Hippocampal formation (tissue), 2 donors: Measurements from ENCODE around the gene AK8.

ENCODE experiments used
- DNase-seq, 2 donors: peaks; one replicate each; lab custom pipeline; 2025; lab: John Stamatoyannopoulos, UW

The AK8 gene

DNA sequence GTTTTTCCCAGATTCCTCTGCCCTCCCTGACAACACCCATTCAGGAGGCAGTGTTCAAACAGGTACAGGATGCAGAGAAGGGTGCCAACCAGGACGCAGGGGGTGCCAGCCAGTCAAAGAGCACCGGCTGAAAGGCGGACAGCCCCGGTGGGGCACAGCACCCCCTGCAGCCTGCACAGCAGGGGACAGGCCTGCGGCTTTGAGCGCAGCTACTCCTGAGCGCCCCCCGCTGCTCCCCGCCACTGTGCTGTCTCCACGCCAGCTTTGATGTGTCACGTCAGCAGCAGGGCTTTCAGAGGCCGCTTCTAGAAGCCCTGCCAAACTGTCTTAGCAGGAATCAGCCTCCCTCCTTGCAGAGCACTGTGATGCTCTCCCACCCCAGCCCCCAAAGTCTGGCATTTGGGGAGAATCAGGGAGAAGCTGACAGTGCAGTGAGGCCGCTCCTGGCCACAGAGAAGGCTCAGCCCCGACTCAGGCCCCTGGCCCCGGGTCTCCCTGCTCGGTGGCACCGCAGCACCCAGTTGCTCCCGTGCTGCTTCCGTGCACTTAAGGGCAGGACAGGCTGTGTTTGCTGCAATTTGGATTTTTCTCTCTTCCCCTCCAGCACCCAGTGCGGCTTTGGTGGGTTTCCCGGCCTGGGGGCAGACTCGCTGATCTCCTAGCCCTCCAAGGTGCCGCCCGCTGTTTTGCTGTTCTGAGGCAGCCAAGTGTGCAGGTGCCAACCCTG lies 20.3 kb downstream of the AK8 start:
- no peak for DNase-seq

DNA sequence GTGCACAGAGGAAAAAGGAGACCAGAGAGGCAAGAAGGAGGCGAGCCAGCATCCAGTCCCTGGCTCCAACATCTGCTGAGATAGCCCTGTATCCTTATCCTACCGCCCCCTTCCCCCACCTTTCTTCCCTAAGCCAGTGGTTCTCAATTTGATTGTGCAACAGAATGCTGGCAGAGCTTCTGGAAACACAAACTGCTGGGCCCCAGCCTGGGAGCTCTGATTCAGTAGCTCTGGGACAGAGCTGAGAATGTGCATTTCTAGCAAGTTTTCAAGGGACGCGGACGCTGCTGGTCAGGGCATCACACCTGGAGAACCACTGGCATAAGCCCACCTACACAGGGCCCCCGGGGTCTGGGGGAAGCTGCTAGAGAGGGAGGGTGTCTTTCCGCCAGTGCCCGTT lies 21.1 kb downstream of the AK8 start:
- no peak for DNase-seq

DNA sequence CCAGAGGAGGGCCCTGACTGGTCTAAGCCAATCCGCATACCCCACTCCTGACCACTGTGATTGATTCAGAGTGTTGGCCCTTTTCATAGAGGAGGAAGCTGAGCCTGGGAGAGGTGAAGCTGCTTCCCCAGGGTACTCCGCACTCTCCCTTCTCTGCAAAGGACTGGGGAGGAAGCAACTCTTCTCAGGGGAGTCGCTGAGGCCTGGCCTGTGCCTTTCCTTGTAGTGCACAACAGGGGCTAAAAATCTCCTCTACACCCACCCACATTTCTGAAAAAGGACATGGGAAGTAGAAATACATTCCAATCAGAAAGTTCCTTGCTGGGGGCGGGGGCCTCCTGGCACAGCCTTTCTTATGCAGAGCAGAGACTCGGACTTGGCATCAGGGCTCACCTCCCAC lies 22.2 kb downstream of the AK8 start:
- DNase-seq: no peak

DNA sequence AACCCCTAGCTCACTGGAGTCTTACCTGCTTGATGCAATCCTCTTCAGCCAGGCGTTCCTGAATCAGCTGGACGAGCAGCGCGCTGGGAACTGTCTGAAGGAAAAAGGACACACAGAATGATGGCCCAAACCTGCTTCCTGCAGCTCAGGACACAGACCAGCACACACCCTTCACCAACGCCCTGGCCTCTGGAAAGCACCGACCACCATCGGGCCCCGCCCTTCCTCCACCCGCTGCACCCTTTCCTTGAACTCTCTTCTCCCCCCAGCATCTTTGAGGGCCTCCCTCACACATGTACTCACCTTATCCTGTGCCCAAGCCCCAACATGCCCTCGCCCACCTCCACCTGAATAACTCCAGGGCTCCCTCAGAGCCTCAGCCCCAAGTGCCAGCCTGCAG lies 23.3 kb downstream of the AK8 start:
- no peak for DNase-seq

DNA sequence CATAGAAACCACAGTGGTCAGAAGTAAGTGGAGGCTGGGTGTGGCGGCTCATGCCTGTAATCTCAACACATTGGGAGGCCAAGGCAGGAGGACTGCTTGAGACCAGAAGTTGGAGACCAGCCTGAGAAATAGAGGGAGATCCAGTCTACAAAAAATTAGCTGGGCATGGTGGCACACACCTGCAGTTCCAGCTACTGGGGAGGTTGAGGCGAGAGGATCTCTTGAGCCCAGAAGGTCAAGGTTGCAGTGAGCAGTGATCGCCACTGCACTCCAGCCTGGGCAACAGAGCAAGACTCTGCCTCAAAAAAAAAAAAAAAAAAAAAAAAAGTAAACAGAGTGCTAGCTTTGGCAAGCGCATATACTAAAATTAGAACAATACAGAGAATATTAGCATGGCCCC lies 24.6 kb downstream of the AK8 start:
- DNase-seq: no peak

DNA sequence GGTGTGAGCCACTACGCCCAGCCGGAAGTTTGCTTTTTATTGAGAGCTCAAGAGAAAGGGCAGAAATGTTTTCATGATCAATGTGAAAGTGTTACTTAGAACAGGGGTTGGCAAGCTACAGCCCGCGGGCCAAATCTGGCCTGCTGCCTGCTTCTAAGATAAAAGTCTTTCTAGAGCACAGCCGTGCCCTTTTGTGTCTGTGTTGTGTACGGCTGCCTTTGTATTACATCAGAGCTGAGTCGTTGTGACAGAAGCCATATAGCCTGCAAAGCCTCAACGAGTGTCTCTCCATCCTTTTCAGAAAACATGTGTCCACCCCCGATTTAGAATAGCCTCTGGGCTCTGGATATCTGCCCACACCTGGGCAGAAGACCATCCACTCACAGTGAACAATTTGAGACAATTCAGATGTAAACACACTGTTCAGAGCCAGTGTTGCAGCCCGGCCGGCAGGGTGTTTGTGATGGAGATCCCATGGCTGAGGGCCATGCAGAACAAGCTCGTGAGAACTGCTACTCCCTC lies 28.8 kb downstream of the AK8 start:
- DNase-seq: no peak

DNA sequence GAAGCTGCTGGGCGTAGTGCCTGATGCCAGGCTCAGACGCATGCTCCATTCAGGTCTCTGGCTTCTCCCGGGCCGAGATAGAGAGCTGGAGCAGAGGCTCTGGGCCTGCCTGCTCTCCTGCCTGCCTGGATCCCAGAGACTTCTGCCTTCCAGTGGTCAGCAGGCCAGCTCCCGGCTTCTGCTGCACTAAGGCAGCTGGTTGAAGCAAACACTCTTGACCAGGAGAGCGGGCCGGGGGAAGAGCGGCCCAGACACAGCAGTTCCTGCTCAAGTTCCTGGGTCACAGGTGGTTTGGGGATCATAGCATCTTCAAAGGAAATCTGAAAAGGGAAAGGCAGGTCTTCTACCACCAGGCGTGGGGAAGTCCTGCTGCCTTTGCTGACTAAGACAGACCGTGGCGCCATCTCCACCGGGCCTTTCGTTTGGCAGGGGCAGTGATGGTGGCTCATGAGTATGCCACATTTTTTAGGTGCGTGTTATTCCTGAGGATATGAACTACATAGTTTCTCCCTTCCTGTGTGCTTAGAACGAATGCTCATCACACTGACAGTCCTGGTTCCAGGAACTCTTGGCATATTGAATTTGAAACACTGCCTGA lies 31.1 kb downstream of the AK8 start:
- no peak for DNase-seq

DNA sequence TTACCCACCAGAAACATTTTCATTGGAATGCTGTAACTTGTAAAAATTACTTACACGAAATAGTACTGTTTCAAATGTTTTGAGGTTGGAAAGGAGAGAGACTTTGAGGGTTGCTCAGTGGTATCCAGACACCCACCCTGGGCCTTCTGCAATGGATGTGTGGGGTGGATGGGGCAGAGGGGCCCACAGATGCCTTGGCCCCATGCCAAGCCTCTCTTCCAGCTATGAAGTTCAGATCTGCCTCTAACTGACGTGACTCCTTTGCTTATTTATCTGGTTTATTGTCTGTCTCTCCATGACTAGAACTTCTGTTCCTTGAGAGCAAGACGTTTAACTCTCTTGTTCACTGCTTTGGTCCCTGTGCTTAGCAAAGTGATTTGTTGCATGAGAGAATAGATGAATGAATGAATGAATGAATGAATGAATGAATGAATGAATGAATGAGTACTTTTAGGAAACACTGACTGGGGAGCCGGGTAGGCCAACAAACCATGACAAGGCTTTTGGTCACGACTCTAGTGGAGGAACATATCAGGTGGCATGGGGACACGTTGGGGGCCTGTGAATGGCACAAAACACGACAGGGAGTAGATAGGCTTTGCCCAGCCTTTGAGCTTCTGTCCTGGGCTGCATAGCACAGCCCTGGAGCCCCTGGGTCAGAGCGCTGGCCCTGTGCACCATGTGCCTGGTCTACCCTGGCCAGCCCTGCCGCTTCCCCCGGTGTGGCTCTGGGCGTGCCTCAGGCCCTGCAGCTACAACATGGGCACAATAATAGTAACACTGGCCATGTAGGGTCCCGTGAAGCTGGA lies 31.8 kb downstream of the AK8 start:
- DNase-seq: no peak

DNA sequence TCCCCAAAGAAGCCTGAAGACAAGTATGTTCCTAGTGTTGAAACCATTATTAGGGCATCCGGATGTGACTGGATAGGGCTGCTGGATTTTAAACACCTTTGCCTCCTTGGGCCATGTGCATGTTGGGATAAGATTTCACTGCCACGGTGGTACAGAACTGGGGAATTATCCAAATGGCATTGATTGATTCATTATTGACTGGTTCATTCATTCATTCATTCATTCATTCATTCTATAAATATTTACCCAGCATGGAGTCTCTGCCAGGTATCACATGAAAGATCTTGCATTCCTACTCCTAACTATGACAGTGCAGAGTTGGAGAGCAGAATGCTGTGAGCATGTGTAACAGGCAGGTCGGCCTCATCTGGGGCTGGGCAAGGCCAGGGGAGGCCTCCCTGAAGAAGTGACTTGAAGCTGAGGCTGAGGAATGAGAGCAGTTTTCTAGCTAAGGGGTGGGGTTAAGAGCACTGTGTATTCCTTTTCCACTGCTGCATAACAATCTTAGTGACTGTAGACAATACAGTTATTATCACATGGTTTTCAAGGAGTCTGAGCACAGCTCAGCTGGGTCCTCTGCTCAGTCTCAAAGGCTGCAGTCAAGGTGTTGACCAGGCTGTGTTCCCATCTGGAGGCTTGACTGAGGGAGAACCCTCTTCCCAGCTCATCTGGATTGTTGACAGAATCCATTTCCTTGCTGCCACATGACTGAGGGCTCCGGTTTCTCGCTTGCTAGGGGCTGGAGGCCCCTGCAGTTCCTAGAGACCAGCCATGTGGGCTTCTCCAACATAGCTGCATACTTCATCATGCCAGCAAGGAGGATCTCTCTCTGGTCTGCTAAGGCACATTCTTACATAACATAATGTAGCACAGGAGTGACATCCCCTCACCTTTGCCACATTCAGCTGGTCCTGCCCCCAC lies 35.7 kb downstream of the AK8 start:
- no peak for DNase-seq

DNA sequence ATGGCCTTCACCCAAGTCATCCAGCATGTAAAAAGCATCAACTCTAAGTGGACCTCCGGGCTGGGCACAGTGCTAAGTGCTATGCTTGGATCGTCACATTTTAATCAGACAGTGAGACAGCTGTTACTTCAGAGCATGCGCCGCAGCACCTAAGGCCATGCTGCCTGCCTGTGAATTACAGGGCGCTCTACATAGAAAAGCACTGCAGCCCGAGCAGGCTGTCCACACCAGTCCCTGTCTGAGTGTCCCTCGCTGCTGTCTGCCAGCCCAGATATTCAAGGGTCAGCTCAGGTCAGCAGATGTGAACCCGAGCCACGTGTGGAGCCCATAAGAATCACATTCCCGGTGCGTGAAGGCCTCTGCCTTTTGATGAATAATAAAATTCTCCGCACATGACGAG lies 37.1 kb downstream of the AK8 start:
- no peak for DNase-seq

DNA sequence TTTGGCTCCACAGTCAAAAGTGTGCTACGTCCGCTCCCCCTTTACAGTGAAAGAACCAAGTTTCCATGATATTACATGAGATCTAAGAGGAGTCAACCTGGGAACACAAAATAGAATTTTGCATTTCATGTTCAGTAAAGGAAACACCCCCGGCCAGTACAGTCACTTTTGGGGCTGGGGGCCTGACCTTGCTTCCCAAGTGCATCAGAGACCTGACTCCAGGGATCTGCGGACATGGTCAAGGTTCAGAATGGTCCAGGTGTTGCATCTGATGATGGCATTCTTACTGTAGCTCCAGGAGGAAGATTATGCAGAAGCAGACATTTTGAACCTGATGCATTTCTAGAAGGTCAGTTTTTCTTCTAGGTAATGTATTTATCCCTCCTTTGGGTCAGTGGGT lies 39.8 kb downstream of the AK8 start:
- DNase-seq: no peak

DNA sequence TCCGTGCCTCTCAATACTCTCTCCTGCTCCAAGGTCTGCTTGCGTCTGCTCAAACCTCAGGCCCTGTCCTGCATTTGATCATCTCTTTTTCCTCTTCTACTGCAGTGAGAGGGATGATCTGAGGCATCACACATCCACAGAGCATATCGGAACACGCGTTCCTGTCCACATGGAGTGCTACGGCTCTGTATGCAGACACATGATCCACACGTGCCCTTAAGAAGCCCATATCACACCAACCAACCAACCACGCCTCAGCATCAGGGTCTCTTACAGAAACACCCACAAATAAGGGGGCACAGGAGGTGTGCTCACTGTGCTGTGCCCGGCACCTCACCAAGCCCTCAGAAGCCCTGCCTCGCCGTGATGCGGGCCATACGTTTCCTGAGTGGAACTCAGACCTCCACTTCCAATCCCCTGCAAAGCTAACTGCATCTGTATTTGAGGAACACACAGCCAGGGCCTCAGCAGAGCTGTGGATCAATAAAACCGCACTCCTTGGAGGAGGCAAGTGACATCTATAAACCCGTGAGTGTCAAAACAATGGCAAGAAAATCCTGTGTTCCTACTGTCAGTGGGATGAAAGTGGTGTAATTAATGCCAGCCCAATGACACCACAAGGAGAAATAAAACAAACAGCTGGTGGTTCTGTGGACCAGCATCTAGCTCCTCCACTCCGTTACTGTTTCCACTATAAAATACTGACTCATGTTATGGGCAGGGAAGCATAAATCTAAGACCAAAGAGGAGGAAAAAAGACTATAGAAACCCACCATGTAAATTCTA lies 40.4 kb downstream of the AK8 start:
- no peak for DNase-seq

DNA sequence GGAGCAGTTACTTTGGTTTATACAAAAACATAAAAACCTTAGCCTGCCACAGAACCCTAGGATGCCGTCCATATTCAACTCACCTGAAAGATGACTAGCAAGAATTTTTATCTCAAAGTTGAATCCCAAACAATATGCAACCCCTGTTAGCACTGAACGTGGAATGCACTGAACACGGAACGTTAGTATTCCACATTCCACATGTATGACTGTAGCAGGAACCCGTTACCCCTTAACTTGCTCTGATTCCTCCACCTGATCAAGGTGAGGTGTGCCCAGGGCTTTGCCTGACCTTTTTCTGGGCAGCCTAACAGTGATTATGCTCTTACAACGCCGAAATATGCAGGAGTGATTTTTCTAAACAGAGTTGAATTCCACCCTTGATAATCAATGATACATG lies 43.7 kb downstream of the AK8 start:
- no peak for DNase-seq

DNA sequence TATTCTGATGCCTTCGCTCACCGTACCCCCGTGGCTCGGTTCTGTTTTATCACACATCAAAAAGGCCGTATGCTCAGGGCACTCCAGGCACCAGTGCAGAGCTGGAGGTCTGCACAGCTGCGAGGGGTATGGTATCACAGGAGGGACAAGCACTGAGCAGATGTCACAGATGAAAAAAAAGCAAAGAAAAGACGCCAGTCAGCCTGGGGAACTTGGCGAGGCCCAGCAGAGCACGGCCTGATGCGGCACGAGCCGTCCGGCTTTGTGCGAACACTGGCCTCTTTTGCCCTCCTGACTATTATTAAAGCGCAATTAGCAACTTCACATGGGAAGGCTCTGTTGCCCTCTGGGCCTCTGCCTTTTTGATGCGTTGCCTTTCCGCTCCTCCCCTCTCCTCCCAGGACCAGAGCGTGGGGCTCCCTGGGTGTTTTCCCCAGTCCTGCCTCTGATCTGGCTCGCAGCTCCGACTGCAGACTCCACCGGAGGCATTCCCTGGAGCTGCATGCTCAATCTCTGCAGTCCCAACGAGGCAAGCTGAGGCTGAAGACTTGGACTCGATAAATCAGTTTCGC lies 44.4 kb downstream of the AK8 start:
- DNase-seq: no peak

DNA sequence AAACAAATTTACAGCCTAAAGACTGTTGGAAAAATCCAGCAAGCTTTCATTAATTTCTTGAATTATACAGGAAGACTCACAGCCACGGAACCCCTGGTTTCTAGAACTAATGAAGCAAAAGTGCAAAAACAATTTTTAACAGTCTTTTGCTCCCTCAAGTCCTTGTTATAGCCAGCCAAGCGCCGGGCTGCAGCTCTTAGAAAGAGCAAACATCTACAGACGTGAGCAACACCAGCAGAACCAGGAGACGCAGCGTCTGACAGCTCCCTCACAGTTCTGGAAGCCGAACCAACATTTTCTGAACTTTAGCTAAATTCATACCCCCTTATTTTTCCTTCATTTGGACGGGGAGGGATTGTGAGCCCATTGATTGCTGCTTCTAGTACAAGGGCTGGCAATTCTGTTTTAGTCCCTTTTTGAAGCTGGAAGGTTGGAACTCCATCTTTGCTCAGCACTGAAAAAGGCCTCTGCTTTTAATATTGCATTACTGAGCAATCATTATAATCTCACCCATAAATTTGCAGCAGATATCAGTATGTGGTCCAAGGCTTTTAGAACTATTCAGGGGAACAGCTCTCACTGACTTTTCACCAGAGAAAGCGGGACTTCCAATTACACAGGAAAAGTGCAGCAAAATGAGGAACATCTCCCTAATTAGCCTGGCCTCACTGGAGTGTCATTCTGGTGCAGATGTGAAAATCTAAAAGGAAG lies 45.8 kb downstream of the AK8 start:
- no peak for DNase-seq

DNA sequence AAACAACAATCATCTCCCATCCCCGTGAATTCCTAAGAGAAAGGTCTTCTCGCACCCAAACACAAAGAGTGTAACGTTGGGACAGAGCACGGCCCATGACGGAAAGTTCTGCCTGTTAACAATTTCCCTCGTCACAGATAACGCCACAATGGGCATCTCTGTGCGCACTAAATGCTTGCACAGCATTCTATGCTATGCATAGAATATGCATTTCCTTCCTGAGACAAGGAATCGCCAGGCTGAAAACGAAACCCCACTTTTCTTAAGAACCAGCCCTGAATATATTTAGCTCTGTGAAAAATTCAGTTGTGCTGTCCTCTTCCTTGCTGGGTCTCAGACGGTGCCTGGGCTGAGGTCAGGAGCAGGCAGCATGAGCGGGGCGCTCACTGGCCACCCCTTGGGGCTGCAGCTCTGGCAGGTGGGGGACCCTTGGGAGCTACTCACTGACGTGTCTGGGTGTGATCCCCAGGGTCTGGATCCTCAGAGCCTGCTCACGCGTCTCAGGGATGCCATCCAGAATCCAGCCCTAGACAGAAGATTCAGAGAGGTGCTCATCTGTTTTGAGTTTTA lies 49.8 kb downstream of the AK8 start:
- DNase-seq: no peak

DNA sequence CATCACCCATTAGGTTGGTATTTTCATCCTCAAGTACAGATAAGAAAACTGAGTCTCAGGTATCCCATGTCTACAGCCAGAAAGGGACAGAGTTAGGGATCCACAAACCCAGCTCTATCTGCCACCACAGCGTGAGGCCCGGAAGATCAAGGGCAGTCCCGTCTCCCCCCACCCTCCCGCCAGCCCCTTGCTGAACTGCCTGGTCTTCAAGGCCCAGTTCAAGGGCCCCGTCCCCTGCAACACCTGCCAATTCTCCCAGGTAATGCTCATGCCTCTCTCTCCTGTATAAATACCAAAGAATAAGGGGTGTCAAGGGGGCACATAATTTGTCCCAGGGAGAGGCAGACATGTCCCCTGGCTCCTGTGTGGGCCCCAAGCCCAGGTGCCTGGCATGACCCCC lies 50.7 kb downstream of the AK8 start:
- no peak for DNase-seq

DNA sequence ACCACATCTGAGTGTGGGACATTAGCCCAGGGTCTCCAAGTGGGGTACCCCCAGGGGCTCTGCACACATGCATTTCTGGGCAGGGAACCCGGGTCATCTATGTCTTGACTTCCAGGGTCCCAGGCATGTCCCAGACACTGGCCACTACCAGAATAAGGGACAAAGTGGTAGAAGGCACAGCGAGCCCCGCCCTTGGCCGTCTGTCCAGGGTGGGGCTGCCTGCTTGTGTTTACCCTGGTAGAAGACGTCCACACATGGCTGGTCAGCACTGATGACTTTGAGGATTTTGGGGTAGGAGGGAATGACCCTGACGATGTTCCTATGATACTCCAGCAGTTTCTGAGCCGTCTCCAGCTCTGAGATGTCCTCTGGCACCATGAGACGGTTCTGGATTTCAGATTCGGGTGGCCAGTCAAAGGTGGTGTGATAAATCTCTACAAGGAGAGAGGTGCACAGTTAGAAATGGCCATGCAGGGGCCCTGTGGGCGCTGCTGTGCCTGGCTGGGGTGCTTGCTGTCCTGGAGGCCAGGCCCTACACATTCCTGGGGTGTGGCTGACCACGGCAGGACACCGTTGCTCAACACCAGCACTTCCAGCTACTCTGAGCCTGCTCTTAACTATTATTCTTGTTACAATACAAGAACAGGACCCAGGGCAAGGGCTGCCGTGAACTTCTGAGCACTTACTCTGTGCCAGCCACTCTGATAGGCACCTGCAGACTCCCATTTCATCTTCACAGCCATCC lies 51.3 kb downstream of the AK8 start:
- no peak for DNase-seq

DNA sequence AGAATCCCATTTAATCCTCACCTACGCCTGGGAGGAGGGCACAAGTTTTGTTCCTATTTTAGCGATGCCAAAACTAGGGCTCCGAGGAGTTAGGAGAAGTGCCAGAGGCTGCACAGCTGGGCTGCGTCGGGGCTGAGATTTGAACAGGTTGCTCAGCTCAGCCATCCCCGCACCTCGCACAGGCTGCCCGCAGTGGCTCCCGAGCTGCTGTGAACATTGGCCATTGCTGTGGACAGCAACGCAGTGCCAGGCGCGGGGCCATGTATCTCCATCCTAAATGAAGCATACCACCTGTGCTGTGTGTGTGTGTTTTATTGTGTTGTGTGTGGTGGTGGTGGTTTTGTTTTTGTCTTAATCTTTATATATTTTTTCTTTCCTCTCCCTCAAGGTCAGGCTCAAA lies 52.0 kb downstream of the AK8 start:
- no peak for DNase-seq
